GM12878 (cell line): Measurements from ENCODE around the gene MRAP2.

ENCODE experiments used
- CEBPB ChIP-seq, 2 experiments: fragments of 150-350 bp in 1 of 2; IDR thresholded peaks; 2 replicates each; pipeline ENCODE4 v1.6.1; 2012 to 2014; ENCODE audit warnings: low read depth in 2 of 2, low read length in 2 of 2, borderline replicate concordance in 1 of 2, inconsistent platforms in 1 of 2
- CHD4 ChIP-seq: fragments of 200-600 bp; sonication (generic); IDR thresholded peaks from 2 replicates; pipeline ENCODE4 v1.6.1; 2016; ENCODE audit warnings: mild to moderate bottlenecking
- IRF4 ChIP-seq: IDR thresholded peaks from 2 replicates; pipeline ENCODE4 v1.6.1; 2011; ENCODE audit warnings: low read depth, low read length
- POLR2A ChIP-seq: IDR thresholded peaks from 2 replicates; pipeline ENCODE4 v1.6.1; 2011; ENCODE audit warnings: low read depth, mild to moderate bottlenecking, low read length
- TCF7 ChIP-seq: IDR thresholded peaks from 2 replicates; pipeline ENCODE4 v1.6.1; 2014; ENCODE audit warnings: antibody characterized with exemption, borderline replicate concordance
- USF2 ChIP-seq: IDR thresholded peaks from 2 replicates; pipeline ENCODE4 v1.6.1; 2011; ENCODE audit warnings: low read depth, low read length, improper control_type of control experiment, borderline replicate concordance
- ZBTB11 ChIP-seq: fragments of 450-650 bp; formaldehyde crosslinking; IDR thresholded peaks from 2 replicates; pipeline ENCODE4 v1.5.0; 2022; ENCODE audit warnings: mild to moderate bottlenecking, missing genetic modification characterization
- TF ChIP-seq, protein P1 (sequence below), 3 experiments: IDR thresholded peaks in 2 of 3; conservative IDR thresholded peaks in 1 of 3; 2 replicates each; pipeline ENCODE4 v1.5.1; 2011; ENCODE audit warnings: low read depth in 3 of 3, low read length in 3 of 3, mild to moderate bottlenecking in 3 of 3, control low read depth in 2 of 3, moderate library complexity in 2 of 3, inconsistent platforms in 1 of 3, mixed read lengths in 1 of 3; ENCODE audit not compliant: control insufficient read depth in 2 of 3, insufficient read depth in 1 of 3; ENCODE audit errors: extremely low read depth in 1 of 3

DNA sequence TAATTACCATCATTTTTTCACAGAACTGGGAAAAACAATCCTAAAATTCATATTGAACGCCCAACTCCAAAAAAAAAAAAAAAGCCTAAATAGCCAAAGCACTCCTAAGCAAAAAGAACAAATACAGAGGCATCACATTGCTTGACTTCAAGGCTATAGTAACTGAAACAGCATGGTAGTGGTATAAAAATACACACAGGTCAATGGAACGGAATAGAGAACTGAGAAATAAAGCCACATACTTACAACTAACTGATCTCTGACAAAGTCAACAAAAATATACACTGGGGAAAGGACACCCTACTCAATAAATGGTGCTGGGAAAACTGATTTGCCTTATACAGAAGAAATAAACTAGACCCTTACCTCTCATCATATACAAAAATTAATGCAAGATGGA, 89.6 kb downstream of the MRAP2 start:
- TF ChIP-seq CEBPB (IDR thresholded peaks at IDR 0.05; ENCODE audit: borderline replicate concordance in 1 of 2, low read depth in 2 of 2, low read length in 2 of 2) (no peak), USF2 (no peak), CHD4 (no peak), POLR2A (no peak), ZBTB11 (no peak), IRF4 (no peak), TCF7 (no peak)
- TF ChIP-seq, protein P1, sequence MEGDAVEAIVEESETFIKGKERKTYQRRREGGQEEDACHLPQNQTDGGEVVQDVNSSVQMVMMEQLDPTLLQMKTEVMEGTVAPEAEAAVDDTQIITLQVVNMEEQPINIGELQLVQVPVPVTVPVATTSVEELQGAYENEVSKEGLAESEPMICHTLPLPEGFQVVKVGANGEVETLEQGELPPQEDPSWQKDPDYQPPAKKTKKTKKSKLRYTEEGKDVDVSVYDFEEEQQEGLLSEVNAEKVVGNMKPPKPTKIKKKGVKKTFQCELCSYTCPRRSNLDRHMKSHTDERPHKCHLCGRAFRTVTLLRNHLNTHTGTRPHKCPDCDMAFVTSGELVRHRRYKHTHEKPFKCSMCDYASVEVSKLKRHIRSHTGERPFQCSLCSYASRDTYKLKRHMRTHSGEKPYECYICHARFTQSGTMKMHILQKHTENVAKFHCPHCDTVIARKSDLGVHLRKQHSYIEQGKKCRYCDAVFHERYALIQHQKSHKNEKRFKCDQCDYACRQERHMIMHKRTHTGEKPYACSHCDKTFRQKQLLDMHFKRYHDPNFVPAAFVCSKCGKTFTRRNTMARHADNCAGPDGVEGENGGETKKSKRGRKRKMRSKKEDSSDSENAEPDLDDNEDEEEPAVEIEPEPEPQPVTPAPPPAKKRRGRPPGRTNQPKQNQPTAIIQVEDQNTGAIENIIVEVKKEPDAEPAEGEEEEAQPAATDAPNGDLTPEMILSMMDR (IDR thresholded peaks at IDR 0.05 in 2 of 3, conservative IDR thresholded peaks at IDR 0.05 in 1 of 3; ENCODE audit: control insufficient read depth in 2 of 3, extremely low read depth in 1 of 3, insufficient read depth in 1 of 3, low read depth in 3 of 3, low read length in 3 of 3), result no peak
